ENCODE measurements around the gene NUP210L. TPM values are rescaled to one million over a fixed set of nuclear protein-coding genes. Genes with fewer than 3 reads are reported as not detected.
"Not testable (repeated sequence)": the region's sequence is repeated elsewhere in the genome, so short reads cannot be mapped to it uniquely, and the experiment has no call there.

The NUP210L gene
- total RNA-seq, 1 donor from 2014 or later: 0.15 TPM

- Mint-ChIP-seq H3K36me3 (ENCODE audit: low read depth, unreplicated experiment) (no peaks in the 10 kb centered on the region), H3K27ac (ENCODE audit: unreplicated experiment) (no peak overlapping the region), H3K9me3 (ENCODE audit: unreplicated experiment) (no peaks in the 10 kb centered on the region), H3K27me3 (ENCODE audit: unreplicated experiment) (no peaks in the 10 kb centered on the region), H3K4me3 (ENCODE audit: unreplicated experiment) (no peak overlapping the region), H3K4me1 (ENCODE audit: unreplicated experiment) (no peaks in the 10 kb centered on the region)
- TF ChIP-seq, protein P1, sequence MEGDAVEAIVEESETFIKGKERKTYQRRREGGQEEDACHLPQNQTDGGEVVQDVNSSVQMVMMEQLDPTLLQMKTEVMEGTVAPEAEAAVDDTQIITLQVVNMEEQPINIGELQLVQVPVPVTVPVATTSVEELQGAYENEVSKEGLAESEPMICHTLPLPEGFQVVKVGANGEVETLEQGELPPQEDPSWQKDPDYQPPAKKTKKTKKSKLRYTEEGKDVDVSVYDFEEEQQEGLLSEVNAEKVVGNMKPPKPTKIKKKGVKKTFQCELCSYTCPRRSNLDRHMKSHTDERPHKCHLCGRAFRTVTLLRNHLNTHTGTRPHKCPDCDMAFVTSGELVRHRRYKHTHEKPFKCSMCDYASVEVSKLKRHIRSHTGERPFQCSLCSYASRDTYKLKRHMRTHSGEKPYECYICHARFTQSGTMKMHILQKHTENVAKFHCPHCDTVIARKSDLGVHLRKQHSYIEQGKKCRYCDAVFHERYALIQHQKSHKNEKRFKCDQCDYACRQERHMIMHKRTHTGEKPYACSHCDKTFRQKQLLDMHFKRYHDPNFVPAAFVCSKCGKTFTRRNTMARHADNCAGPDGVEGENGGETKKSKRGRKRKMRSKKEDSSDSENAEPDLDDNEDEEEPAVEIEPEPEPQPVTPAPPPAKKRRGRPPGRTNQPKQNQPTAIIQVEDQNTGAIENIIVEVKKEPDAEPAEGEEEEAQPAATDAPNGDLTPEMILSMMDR (IDR thresholded peaks at IDR 0.05; ENCODE audit: unreplicated experiment): no peak
- no peak for DNase-seq (ENCODE audit: low spot score)
Measured at GRCh38 chr1:154006136-154006535, 148.7 kb downstream of the NUP210L start.

DNA sequence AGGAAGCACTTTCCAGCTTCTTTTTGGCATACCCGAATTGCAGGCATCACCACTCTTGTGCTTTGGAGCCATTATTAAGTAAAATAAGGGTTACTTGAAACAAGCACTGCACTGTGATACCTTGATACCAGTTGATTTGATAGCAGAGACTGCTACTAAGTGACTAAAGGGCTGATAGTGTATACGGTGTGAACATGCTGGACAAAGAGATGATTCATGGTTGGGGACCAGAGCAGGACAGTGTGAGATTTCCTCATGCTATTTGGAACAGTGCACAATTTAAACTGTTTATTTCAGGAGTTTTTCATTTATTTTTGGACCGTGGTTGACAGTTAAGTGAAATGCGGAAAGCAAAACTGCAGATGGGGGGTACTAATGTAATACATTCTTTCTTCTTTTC, 154.5 kb downstream of the NUP210L start:
- Mint-ChIP-seq H3K27ac (ENCODE audit: unreplicated experiment) (no peak overlapping the region), H3K27me3 (ENCODE audit: unreplicated experiment) (peaks cover 3% of the 10 kb centered on the region), H3K4me1 (ENCODE audit: unreplicated experiment) (no peaks in the 10 kb centered on the region), H3K9me3 (ENCODE audit: unreplicated experiment) (no peaks in the 10 kb centered on the region), H3K4me3 (ENCODE audit: unreplicated experiment) (no peak overlapping the region), H3K36me3 (ENCODE audit: low read depth, unreplicated experiment) (peaks cover 2% of the 10 kb centered on the region)
- no peak for DNase-seq (ENCODE audit: low spot score)
- TF ChIP-seq, protein P1 (IDR thresholded peaks at IDR 0.05; ENCODE audit: unreplicated experiment): no peak

DNA sequence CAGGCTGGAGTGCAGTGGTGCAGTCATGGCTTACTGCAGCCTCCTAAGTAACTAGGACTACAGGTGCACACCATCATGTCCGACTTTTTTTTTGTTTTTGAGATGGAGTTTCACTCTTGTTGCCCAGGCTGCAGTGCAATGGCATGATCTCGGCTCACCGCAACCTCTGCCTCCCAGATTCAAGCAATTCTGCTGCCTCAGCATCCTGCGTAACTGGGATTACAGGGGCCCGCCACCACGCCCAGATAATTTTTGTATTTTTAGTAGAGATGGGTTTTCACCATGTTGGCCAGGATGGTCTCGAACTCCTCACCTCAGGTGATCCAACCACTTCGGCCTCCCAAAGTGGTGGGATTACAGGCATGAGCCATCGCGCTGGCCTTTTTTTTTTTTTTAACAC, 158.0 kb downstream of the NUP210L start:
- not testable (repeated sequence) for DNase-seq (ENCODE audit: low spot score)

DNA sequence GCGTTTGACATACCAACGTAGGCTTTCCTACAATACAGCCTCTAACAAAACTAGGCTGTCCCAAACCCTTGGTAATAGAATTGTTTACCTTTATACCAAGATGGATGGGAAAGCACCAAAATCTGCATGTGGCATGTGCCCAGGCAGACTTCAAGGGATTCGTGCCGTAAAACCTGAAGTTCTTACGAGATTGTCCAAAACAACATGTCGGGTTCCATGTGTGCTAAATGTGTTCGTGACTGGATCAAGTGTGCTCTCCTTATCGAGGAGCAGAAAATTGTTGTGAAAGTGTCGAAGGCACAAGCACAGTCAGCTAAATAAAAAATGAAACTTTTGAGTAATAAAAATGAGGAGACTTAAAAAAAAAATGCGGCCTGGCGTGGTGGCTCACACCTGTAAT, 159.2 kb downstream of the NUP210L start:
- Mint-ChIP-seq H3K27ac (ENCODE audit: unreplicated experiment) (no peak overlapping the region), H3K9me3 (ENCODE audit: unreplicated experiment) (no peaks in the 10 kb centered on the region), H3K27me3 (ENCODE audit: unreplicated experiment) (peaks cover 9% of the 10 kb centered on the region), H3K4me3 (ENCODE audit: unreplicated experiment) (peak overlapping the region; percentile 60), H3K36me3 (ENCODE audit: low read depth, unreplicated experiment) (peaks cover 24% of the 10 kb centered on the region), H3K4me1 (ENCODE audit: unreplicated experiment) (peaks cover 18% of the 10 kb centered on the region)
- TF ChIP-seq, protein P1 (IDR thresholded peaks at IDR 0.05; ENCODE audit: unreplicated experiment): no peak
- DNase-seq (ENCODE audit: low spot score): no peak

More for the DNA sequence above, 158.0 kb downstream of the NUP210L start:
- H3K27ac Mint-ChIP-seq (ENCODE audit: unreplicated experiment); H3K9me3 Mint-ChIP-seq (ENCODE audit: unreplicated experiment); H3K4me1 Mint-ChIP-seq (ENCODE audit: unreplicated experiment); H3K4me3 Mint-ChIP-seq (ENCODE audit: unreplicated experiment); H3K27me3 Mint-ChIP-seq (ENCODE audit: unreplicated experiment): not testable (repeated sequence)
- peaks cover 15% of the 10 kb centered on the region for H3K36me3 Mint-ChIP-seq (ENCODE audit: low read depth, unreplicated experiment)

DNA sequence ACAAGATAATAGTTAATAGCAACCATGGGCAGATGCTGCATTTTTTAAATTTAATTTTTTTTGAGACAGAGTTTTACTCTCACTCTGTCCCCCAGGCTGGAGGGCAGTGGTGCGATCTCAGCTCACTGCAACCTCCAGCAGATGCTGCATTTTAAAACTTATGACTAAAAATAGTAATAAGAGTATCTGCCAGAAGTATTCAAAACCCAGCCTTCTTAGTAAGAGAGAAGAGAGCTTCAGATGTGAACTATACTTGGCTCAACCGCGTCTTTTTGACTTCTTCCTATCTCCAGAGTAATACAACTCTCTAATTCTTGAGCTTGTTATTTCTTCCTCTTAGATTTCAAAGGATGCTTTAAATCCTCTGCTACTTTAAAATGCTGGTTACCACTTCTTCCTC, 159.7 kb downstream of the NUP210L start:
- Mint-ChIP-seq H3K36me3 (ENCODE audit: low read depth, unreplicated experiment) (peaks cover 28% of the 10 kb centered on the region), H3K27ac (ENCODE audit: unreplicated experiment) (no peak overlapping the region), H3K27me3 (ENCODE audit: unreplicated experiment) (peaks cover 12% of the 10 kb centered on the region), H3K4me1 (ENCODE audit: unreplicated experiment) (peaks cover 18% of the 10 kb centered on the region), H3K4me3 (ENCODE audit: unreplicated experiment) (peak overlapping the region; percentile 60), H3K9me3 (ENCODE audit: unreplicated experiment) (no peaks in the 10 kb centered on the region)
- DNase-seq (ENCODE audit: low spot score): no peak
- TF ChIP-seq, protein P1 (IDR thresholded peaks at IDR 0.05; ENCODE audit: unreplicated experiment): no peak
